Cortex of kidney (tissue), 1 donor: Measurements from ENCODE around the gene BGN.

Experiments used
- DNase-seq: peaks from one replicate; lab custom pipeline; 2025; lab: John Stamatoyannopoulos, UW

BGN gene

GRCh38 chrX:153482376-153483015, 12.3 kb upstream of the BGN start:
- no peak for DNase-seq

- DNase-seq, result no peak
Measured at GRCh38 chrX:153485396-153486080, 9.2 kb upstream of the BGN start.

GRCh38 chrX:153486171-153486570, 8.6 kb upstream of the BGN start:
- no peak for DNase-seq

GRCh38 chrX:153487590-153488071, 7.1 kb upstream of the BGN start:
- no peak for DNase-seq

- no peak for DNase-seq
Measured at GRCh38 chrX:153488231-153488914, 6.4 kb upstream of the BGN start.

- no peak for DNase-seq
Measured at GRCh38 chrX:153490217-153490930, 4.4 kb upstream of the BGN start.

GRCh38 chrX:153491351-153491914, 3.3 kb upstream of the BGN start:
- DNase-seq, result no peak

- no peak for DNase-seq
Measured at GRCh38 chrX:153491918-153492317, 2.9 kb upstream of the BGN start.

GRCh38 chrX:153492543-153492942, 2.2 kb upstream of the BGN start:
- DNase-seq, result no peak

- DNase-seq, result no peak
Measured at GRCh38 chrX:153493085-153493484, 1.7 kb upstream of the BGN start.

- DNase-seq, result no peak
Measured at GRCh38 chrX:153494061-153494460, 719 bp upstream of the BGN start.

- no peak for DNase-seq
Measured at GRCh38 chrX:153495362-153495751, 577 bp downstream of the BGN start.

GRCh38 chrX:153495903-153496589, 1.3 kb downstream of the BGN start:
- no peak for DNase-seq

GRCh38 chrX:153496590-153496959, 1.8 kb downstream of the BGN start:
- DNase-seq, result no peak

GRCh38 chrX:153498453-153498852, 3.7 kb downstream of the BGN start:
- no peak for DNase-seq

GRCh38 chrX:153499341-153499740, 4.6 kb downstream of the BGN start:
- no peak for DNase-seq

- DNase-seq, result no peak
Measured at GRCh38 chrX:153499876-153500275, 5.1 kb downstream of the BGN start.

- no peak for DNase-seq
Measured at GRCh38 chrX:153500676-153501280, 6.0 kb downstream of the BGN start.

- DNase-seq, result no peak
Measured at GRCh38 chrX:153501530-153501929, 6.8 kb downstream of the BGN start.

- DNase-seq, result no peak
Measured at GRCh38 chrX:153502131-153502530, 7.4 kb downstream of the BGN start.

- DNase-seq, result no peak
Measured at GRCh38 chrX:153502796-153503195, 8.0 kb downstream of the BGN start.
